Lower lobe of right lung (tissue), 2 donors: ENCODE measurements around the gene RTF2. TPM values are rescaled to one million over a fixed set of nuclear protein-coding genes. Genes with fewer than 3 reads are reported as not detected.

Experiments
- ATAC-seq, 2 donors: fragments of 200-7000 bp; cut with Tn5 transposase; one replicate each; pipeline ENCODE4 v1.9.1; 2020 to 2022; ENCODE audit warnings: mild to moderate bottlenecking in 2 of 2, moderate library complexity in 2 of 2
- DNase-seq: peaks from one replicate; pipeline ENCODE4 v3.0.0-alpha.2; 2020
- H3K27ac ChIP-seq: fragments of 200-600 bp; one replicate; pipeline ENCODE4 v1.8.0; 2022
- H3K27me3 ChIP-seq: fragments of 200-600 bp; one replicate; pipeline ENCODE4 v1.8.0; 2022; ENCODE audit warnings: low read depth
- H3K36me3 ChIP-seq: fragments of 200-600 bp; one replicate; pipeline ENCODE4 v1.8.0; 2022; ENCODE audit warnings: mild to moderate bottlenecking
- H3K4me1 ChIP-seq: fragments of 200-600 bp; one replicate; pipeline ENCODE4 v1.8.0; 2022
- H3K4me3 ChIP-seq: fragments of 200-600 bp; one replicate; pipeline ENCODE4 v1.8.0; 2022; ENCODE audit warnings: mild to moderate bottlenecking
- H3K9me3 ChIP-seq: fragments of 200-600 bp; one replicate; pipeline ENCODE4 v1.8.0; 2022
- CTCF ChIP-seq: fragments of 200-600 bp; IDR thresholded peaks from one replicate; pipeline ENCODE4 v1.8.0; 2022; ENCODE audit warnings: antibody characterized with exemption, mild to moderate bottlenecking
- intact Hi-C: fragments of 100-400 bp; cut with DNase I; formaldehyde crosslinking; loops from one replicate; pipeline ENCODE4 v1.11.0; 2022
- total RNA-seq: library from RNA; stranded (reverse); fragmentation: NEBNext Ultra II Directional; extraction: Animal tissue kit (Norgen Biotek cat#: 25700); gene quantifications from one replicate; pipeline ENCODE4 v1.2.1, GENCODE V29; 2021
- donor health status: DM: no; HTN: yes; CAD: no; lungs with severe emphysema.

Gene RTF2
- total RNA-seq, 1 donor from 2014 or later = 68.6 TPM

GRCh38 chr20:56438284-56438683, 30.1 kb upstream of the RTF2 start:
- intact Hi-C loops = no loop called here
- H3K9me3 ChIP-seq = no peaks in the 10 kb centered on the region
- peaks cover 29% of the 10 kb centered on the region for H3K4me1 ChIP-seq
- H3K36me3 ChIP-seq = peaks cover 12% of the 10 kb centered on the region
- no peaks in the 10 kb centered on the region for H3K27me3 ChIP-seq
- H3K27ac ChIP-seq = peak overlapping the region; percentile 7
- no peak overlapping the region for H3K4me3 ChIP-seq
- ATAC-seq (no peak), DNase-seq (no peak)
- no peak for TF ChIP-seq CTCF

GRCh38 chr20:56439771-56440291, 28.6 kb upstream of the RTF2 start:
- Histone ChIP-seq H3K4me3 (no peak overlapping the region), H3K27me3 (peaks cover 7% of the 10 kb centered on the region), H3K9me3 (no peaks in the 10 kb centered on the region), H3K36me3 (peaks cover 12% of the 10 kb centered on the region), H3K27ac (peak overlapping the region; percentile 53), H3K4me1 (peaks cover 25% of the 10 kb centered on the region)
- intact Hi-C loops = no loop called here
- DNase-seq (peak; percentile 56), ATAC-seq (peak; percentile 78 to 85)
- TF ChIP-seq CTCF = no peak

GRCh38 chr20:56440346-56441007, 27.9 kb upstream of the RTF2 start:
- Histone ChIP-seq H3K36me3 (peaks cover 16% of the 10 kb centered on the region), H3K27me3 (peaks cover 7% of the 10 kb centered on the region), H3K9me3 (no peaks in the 10 kb centered on the region), H3K4me3 (no peak overlapping the region), H3K27ac (peak overlapping the region; percentile 53), H3K4me1 (peaks cover 19% of the 10 kb centered on the region)
- TF ChIP-seq CTCF = no peak
- no peak for DNase-seq
- no peak for ATAC-seq
- intact Hi-C loops = no loop called here

- H3K27ac ChIP-seq = peak overlapping the region; percentile 60
- intact Hi-C loops = no loop called here
- peak in 1 of 2 donors; percentile 37 for ATAC-seq
Observed at GRCh38 chr20:56442389-56443365, 25.8 kb upstream of the RTF2 start.

More at GRCh38 chr20:56442389-56443365, 25.8 kb upstream of the RTF2 start:
- no peaks in the 10 kb centered on the region for H3K9me3 ChIP-seq
- no peak for DNase-seq
- H3K27me3 ChIP-seq = peaks cover 7% of the 10 kb centered on the region
- no peak for TF ChIP-seq CTCF
- H3K4me1 ChIP-seq = peaks cover 18% of the 10 kb centered on the region
- H3K4me3 ChIP-seq = no peak overlapping the region
- H3K36me3 ChIP-seq = peaks cover 9% of the 10 kb centered on the region
